HEK293 (cell line): ENCODE measurements around the gene MYOCOS.

Experiments used
- CTCF ChIA-PET: fragments of 350-600 bp; formaldehyde crosslinking; extraction: SDS; loops from one replicate; lab custom pipeline; 2021; ENCODE audit warnings: antibody characterized with exemption; lab: Yijun Ruan, JAX
- POLR2A ChIA-PET: fragments of 300-600 bp; formaldehyde crosslinking; extraction: SDS; loops from one replicate; lab custom pipeline; 2020; ENCODE audit warnings: antibody characterized with exemption, inconsistent platforms; lab: Yijun Ruan, JAX
- H3K27ac ChIP-seq: fragments of 200-500 bp; sonication (Bioruptor generic); 2 replicates; pipeline ENCODE4 v1.5.1; 2014; ENCODE audit warnings: low read depth, low read length, control low read depth, inconsistent platforms; ENCODE audit errors: extremely low read depth
- H3K36me3 ChIP-seq, 2 experiments: fragments of 200-500 bp in 1 of 2; sonication (Bioruptor generic) in 1 of 2; 1 replicate in 1 of 2; 2 replicates in 1 of 2; pipeline ENCODE4 v1.5.1; 2014 to 2017; ENCODE audit warnings: inconsistent platforms in 2 of 2, low read length in 2 of 2; ENCODE audit not compliant: control insufficient read depth in 2 of 2, insufficient read depth in 1 of 2
- H3K4me1 ChIP-seq: fragments of 200-500 bp; sonication (Bioruptor generic); 2 replicates; pipeline ENCODE4 v1.5.1; 2014; ENCODE audit warnings: mild to moderate bottlenecking, low read length, inconsistent platforms; ENCODE audit not compliant: control insufficient read depth, insufficient read depth
- H3K4me3 ChIP-seq: 2 replicates; pipeline ENCODE4 v1.5.1; 2011; ENCODE audit warnings: low read depth, mild to moderate bottlenecking, control low read depth, low read length, moderate library complexity
- H3K9me3 ChIP-seq: fragments of 200-500 bp; sonication (Bioruptor generic); 2 replicates; pipeline ENCODE4 v1.5.1; 2014; ENCODE audit warnings: low read depth, low read length, inconsistent platforms; ENCODE audit not compliant: control insufficient read depth, insufficient read depth
- MZF1 ChIP-seq: fragments of 450-650 bp; formaldehyde crosslinking; IDR thresholded peaks from 2 replicates; pipeline ENCODE4 v1.5.1; 2017; ENCODE audit warnings: missing biosample characterization, missing genetic modification characterization, borderline replicate concordance
- SP2 ChIP-seq: fragments of 450-650 bp; formaldehyde crosslinking; IDR thresholded peaks from 2 replicates; pipeline ENCODE4 v1.5.1; 2016; ENCODE audit warnings: missing biosample characterization, missing genetic modification characterization
- ZBTB7A ChIP-seq: fragments of 450-650 bp; formaldehyde crosslinking; IDR thresholded peaks from 2 replicates; pipeline ENCODE4 v1.5.1; 2016; ENCODE audit warnings: low read depth, missing biosample characterization, missing genetic modification characterization
- ZFP37 ChIP-seq: fragments of 450-650 bp; formaldehyde crosslinking; IDR thresholded peaks from 2 replicates; pipeline ENCODE4 v1.5.1; 2016; ENCODE audit warnings: missing biosample characterization, missing genetic modification characterization
- ZNF121 ChIP-seq: fragments of 450-650 bp; formaldehyde crosslinking; IDR thresholded peaks from 2 replicates; pipeline ENCODE4 v1.5.1; 2016; ENCODE audit warnings: missing biosample characterization, missing genetic modification characterization
- ZNF175 ChIP-seq: fragments of 450-650 bp; formaldehyde crosslinking; IDR thresholded peaks from 2 replicates; pipeline ENCODE4 v1.5.1; 2016; ENCODE audit warnings: missing biosample characterization, missing genetic modification characterization
- ZNF2 ChIP-seq: fragments of 450-650 bp; formaldehyde crosslinking; IDR thresholded peaks from 2 replicates; pipeline ENCODE4 v1.5.1; 2016; ENCODE audit warnings: missing biosample characterization, missing genetic modification characterization
- ZNF202 ChIP-seq: fragments of 450-650 bp; formaldehyde crosslinking; IDR thresholded peaks from 2 replicates; pipeline ENCODE4 v1.5.1; 2016; ENCODE audit warnings: missing biosample characterization, missing genetic modification characterization, borderline replicate concordance
- ZNF26 ChIP-seq: fragments of 450-650 bp; formaldehyde crosslinking; IDR thresholded peaks from 2 replicates; pipeline ENCODE4 v1.5.1; 2016; ENCODE audit warnings: missing biosample characterization, missing genetic modification characterization
- ZNF266 ChIP-seq: fragments of 450-650 bp; formaldehyde crosslinking; IDR thresholded peaks from 2 replicates; pipeline ENCODE4 v1.5.1; 2016; ENCODE audit warnings: missing biosample characterization, missing genetic modification characterization, low read depth
- ZNF335 ChIP-seq: fragments of 450-650 bp; formaldehyde crosslinking; conservative IDR thresholded peaks from 2 replicates; pipeline ENCODE4 v1.5.1; 2016; ENCODE audit warnings: missing biosample characterization, missing genetic modification characterization
- ZNF394 ChIP-seq: fragments of 450-650 bp; formaldehyde crosslinking; IDR thresholded peaks from 2 replicates; pipeline ENCODE4 v1.5.1; 2016; ENCODE audit warnings: missing biosample characterization, missing genetic modification characterization, mild to moderate bottlenecking, moderate library complexity, borderline replicate concordance
- ZNF416 ChIP-seq: fragments of 450-650 bp; formaldehyde crosslinking; IDR thresholded peaks from 2 replicates; pipeline ENCODE4 v1.5.1; 2016; ENCODE audit warnings: missing biosample characterization, missing genetic modification characterization
- ZNF473 ChIP-seq: fragments of 450-650 bp; formaldehyde crosslinking; IDR thresholded peaks from 2 replicates; pipeline ENCODE4 v1.5.1; 2017; ENCODE audit warnings: missing biosample characterization, missing genetic modification characterization
- ZNF510 ChIP-seq: fragments of 450-650 bp; formaldehyde crosslinking; IDR thresholded peaks from 2 replicates; pipeline ENCODE4 v1.5.1; 2018; ENCODE audit warnings: mild to moderate bottlenecking, missing genetic modification characterization, missing biosample characterization; ENCODE audit not compliant: insufficient replicate concordance
- ZNF571 ChIP-seq: fragments of 450-650 bp; formaldehyde crosslinking; IDR thresholded peaks from 2 replicates; pipeline ENCODE4 v1.5.0; 2017; ENCODE audit warnings: missing biosample characterization, missing genetic modification characterization
- ZNF629 ChIP-seq: fragments of 450-650 bp; formaldehyde crosslinking; IDR thresholded peaks from 2 replicates; pipeline ENCODE4 v1.5.1; 2017; ENCODE audit warnings: missing biosample characterization, missing genetic modification characterization
- ZNF654 ChIP-seq: fragments of 450-650 bp; formaldehyde crosslinking; IDR thresholded peaks from 2 replicates; pipeline ENCODE4 v1.5.1; 2016; ENCODE audit warnings: low read depth, missing biosample characterization, missing genetic modification characterization
- ZNF658 ChIP-seq: fragments of 450-650 bp; formaldehyde crosslinking; IDR thresholded peaks from 2 replicates; pipeline ENCODE4; 2016; ENCODE audit warnings: missing biosample characterization, missing genetic modification characterization
- ZNF677 ChIP-seq: fragments of 450-650 bp; IDR thresholded peaks from 2 replicates; pipeline ENCODE4 v1.5.0; 2018; ENCODE audit warnings: missing biosample characterization, mild to moderate bottlenecking, missing genetic modification characterization, moderate library complexity
- ZNF785 ChIP-seq: fragments of 450-650 bp; formaldehyde crosslinking; IDR thresholded peaks from 2 replicates; pipeline ENCODE4 v1.5.1; 2016; ENCODE audit warnings: missing biosample characterization, missing genetic modification characterization
- TF ChIP-seq, protein P1 (sequence below): fragments of 450-650 bp; formaldehyde crosslinking; IDR thresholded peaks from 2 replicates; pipeline ENCODE4 v1.5.1; 2017; ENCODE audit warnings: missing biosample characterization, missing genetic modification characterization
- TF ChIP-seq, protein P2 (sequence below): fragments of 450-650 bp; formaldehyde crosslinking; IDR thresholded peaks from 2 replicates; pipeline ENCODE4 v1.5.1; 2016; ENCODE audit warnings: missing biosample characterization, missing genetic modification characterization
- TF ChIP-seq, protein P3 (sequence below): IDR thresholded peaks from 2 replicates; pipeline ENCODE4 v1.6.1; 2011; ENCODE audit warnings: mild to moderate bottlenecking, low read depth, low read length, borderline replicate concordance

MYOCOS gene

GRCh38 chr1:171653796-171654195 lies 31.8 kb downstream of the MYOCOS start (continued):
- TF ChIP-seq ZNF658 (tag by site-specific recombination) (no peak), ZNF677 (tag by site-specific recombination) (no peak), ZNF202 (tag by site-specific recombination) (no peak), ZNF473 (tag by site-specific recombination) (no peak), ZNF335 (no peak), MZF1 (tag by site-specific recombination) (no peak), ZNF785 (no peak)

DNA sequence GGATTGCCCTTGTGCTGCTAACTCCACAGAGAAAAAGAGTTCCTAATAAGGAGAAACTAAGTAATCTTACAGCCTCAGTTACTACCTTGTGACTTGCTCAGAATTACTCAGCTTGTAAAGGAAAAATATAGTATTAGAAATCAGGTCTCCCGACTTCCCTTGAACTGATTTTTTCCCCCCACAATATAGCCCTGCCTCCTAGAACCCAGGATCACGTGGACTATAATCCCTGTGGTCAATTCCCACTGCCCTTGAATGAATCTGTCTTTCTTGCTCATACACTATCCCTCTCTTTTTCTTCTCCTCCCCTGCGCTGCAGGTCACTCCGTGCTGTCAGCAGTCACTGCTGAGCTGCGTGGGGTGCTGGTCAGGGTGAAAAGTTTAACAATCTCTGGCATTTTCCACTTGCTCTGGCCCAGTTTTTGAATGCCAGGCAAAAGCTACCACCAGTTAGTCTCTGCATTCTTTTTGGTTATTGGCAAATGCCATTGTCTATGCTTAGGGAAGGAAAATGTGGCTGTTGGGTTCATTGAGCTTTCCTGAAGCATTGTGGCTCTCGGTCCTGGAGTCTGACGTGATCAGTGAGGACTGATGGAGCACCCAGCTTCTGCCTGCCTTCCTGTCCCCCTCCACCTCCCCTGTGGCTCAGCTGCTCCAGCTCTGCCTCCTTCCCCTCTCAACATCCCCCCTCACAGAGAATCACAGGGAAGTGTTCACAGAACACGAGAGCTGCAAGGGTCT lies 32.3 kb downstream of the MYOCOS start:
- ChIA-PET CTCF (interaction anchor here (0.6 to 4.9 kb wide), 8 partner anchors 9 to 331 kb away, joined by 3 to 33 read pairs (median 4); no protein-coding TSS in a partner anchor), POLR2A (no interaction called here)
- Histone ChIP-seq H3K36me3 (no peaks in the 10 kb centered on the region), H3K9me3 (no peaks in the 10 kb centered on the region), H3K4me3 (no peak overlapping the region), H3K4me1 (no peaks in the 10 kb centered on the region), H3K27ac (no peak overlapping the region)
- TF ChIP-seq SP2 (tag by site-specific recombination) (no peak), ZNF266 (tag by site-specific recombination) (no peak), ZNF571 (tag by site-specific recombination) (no peak), ZNF510 (tag by site-specific recombination) (no peak), ZNF175 (tag by site-specific recombination) (no peak)
- TF ChIP-seq, protein P1, sequence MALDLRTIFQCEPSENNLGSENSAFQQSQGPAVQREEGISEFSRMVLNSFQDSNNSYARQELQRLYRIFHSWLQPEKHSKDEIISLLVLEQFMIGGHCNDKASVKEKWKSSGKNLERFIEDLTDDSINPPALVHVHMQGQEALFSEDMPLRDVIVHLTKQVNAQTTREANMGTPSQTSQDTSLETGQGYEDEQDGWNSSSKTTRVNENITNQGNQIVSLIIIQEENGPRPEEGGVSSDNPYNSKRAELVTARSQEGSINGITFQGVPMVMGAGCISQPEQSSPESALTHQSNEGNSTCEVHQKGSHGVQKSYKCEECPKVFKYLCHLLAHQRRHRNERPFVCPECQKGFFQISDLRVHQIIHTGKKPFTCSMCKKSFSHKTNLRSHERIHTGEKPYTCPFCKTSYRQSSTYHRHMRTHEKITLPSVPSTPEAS = no peak

DNA sequence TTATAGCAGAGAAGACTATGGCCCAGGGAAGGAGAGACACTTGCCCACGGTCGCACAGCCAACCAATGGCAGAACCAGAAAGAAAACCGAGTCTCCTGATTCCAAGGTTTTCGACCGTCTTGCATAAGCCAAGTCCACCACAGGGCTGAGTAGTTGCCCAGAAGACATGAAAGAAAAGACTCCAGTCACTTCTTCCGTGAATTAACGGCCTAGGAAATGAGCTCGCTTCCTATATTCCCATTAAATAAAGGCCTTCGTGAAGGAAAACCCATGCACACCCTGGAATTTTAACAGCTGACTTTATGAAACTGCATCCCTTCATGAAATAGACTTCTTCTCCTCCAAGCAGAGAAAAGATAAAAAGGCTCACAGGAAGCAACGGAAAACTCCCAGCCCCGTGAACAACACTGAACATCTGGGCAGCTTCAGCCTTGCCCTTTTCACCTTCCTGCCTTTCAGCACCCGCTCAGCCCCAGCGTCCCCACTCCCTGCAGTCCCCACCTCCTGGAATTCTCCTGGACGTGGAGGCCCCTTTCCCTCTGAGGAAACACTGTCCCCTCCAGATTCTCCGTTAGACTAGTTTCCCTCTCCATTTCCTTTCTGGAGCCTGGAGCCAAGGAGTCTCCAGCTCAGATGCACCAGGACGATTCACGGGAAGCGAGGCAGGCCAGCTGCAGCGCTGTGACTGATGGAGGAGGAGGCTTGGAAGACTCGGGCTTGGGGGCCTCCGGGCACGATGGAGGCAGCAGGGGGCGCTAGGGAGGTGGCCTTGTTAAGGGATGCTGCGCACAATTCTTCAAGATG lies 33.1 kb downstream of the MYOCOS start:
- H3K9me3 ChIP-seq = no peaks in the 10 kb centered on the region
- POLR2A ChIA-PET = no interaction called here
- H3K4me3 ChIP-seq = no peak overlapping the region
- no peak for TF ChIP-seq ZNF26 (tag by site-specific recombination)
- no peak for TF ChIP-seq ZNF629 (tag by site-specific recombination)
- TF ChIP-seq ZNF416 (tag by site-specific recombination) = no peak
- peak; percentile 36 for TF ChIP-seq ZNF654
- TF ChIP-seq ZBTB7A (tag by site-specific recombination) = no peak
- peak; percentile 60; the same call in 1 of the 2 replicates for TF ChIP-seq ZNF2 (tag by site-specific recombination)
- no peak for TF ChIP-seq ZNF121 (tag by site-specific recombination)
- TF ChIP-seq, protein P2, sequence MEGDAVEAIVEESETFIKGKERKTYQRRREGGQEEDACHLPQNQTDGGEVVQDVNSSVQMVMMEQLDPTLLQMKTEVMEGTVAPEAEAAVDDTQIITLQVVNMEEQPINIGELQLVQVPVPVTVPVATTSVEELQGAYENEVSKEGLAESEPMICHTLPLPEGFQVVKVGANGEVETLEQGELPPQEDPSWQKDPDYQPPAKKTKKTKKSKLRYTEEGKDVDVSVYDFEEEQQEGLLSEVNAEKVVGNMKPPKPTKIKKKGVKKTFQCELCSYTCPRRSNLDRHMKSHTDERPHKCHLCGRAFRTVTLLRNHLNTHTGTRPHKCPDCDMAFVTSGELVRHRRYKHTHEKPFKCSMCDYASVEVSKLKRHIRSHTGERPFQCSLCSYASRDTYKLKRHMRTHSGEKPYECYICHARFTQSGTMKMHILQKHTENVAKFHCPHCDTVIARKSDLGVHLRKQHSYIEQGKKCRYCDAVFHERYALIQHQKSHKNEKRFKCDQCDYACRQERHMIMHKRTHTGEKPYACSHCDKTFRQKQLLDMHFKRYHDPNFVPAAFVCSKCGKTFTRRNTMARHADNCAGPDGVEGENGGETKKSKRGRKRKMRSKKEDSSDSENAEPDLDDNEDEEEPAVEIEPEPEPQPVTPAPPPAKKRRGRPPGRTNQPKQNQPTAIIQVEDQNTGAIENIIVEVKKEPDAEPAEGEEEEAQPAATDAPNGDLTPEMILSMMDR (tag by site-specific recombination) = peak; percentile 41; the same call in 1 of the 2 replicates
- TF ChIP-seq, protein P3, sequence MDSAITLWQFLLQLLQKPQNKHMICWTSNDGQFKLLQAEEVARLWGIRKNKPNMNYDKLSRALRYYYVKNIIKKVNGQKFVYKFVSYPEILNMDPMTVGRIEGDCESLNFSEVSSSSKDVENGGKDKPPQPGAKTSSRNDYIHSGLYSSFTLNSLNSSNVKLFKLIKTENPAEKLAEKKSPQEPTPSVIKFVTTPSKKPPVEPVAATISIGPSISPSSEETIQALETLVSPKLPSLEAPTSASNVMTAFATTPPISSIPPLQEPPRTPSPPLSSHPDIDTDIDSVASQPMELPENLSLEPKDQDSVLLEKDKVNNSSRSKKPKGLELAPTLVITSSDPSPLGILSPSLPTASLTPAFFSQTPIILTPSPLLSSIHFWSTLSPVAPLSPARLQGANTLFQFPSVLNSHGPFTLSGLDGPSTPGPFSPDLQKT = no peak
- TF ChIP-seq ZFP37 (tag by site-specific recombination) = no peak
- no peak for TF ChIP-seq ZNF394

More for the DNA sequence above, 33.1 kb downstream of the MYOCOS start:
- CTCF ChIA-PET = interaction anchor here (0.6 to 4.9 kb wide), 11 partner anchors 10 to 330 kb away, joined by 3 to 33 read pairs (median 4); no protein-coding TSS in a partner anchor
- Histone ChIP-seq H3K27ac (no peak overlapping the region), H3K36me3 (no peaks in the 10 kb centered on the region), H3K4me1 (no peaks in the 10 kb centered on the region)
